Measurements from ENCODE around the gene TSPAN2. TPM values are rescaled to one million over a fixed set of nuclear protein-coding genes. Genes with fewer than 3 reads are reported as not detected.
A peak's percentile ranks its signal among the peaks of the same experiment; 100 is the strongest.

Gene TSPAN2
- polyA plus RNA-seq, 3 donors, result 3.5 to 20.6 (median 16.7) TPM

GRCh38 chr1:115056395-115056798 is 32.9 kb downstream of the TSPAN2 start:
- Histone ChIP-seq H4K20me1 (ENCODE audit: insufficient read depth, low read length) (no peaks in the 10 kb centered on the region), H3K4me3 (replicated peaks in 1 of 3; ENCODE audit: low read depth in 2 of 3, low read length in 3 of 3) (no peak overlapping the region), H3K36me3 (replicated peaks in 1 of 2; ENCODE audit: control insufficient read depth in 1 of 2, insufficient read depth in 2 of 2, low read length in 2 of 2) (peaks cover 2 to 27% of the 10 kb centered on the region in 2 donors), H3K79me2 (ENCODE audit: insufficient read depth, low read length) (no peaks in the 10 kb centered on the region), H3K27me3 (ENCODE audit: control insufficient read depth in 2 of 2, insufficient read depth in 2 of 2, low read length in 2 of 2) (no peaks in the 10 kb centered on the region), H3K4me1 (ENCODE audit: control insufficient read depth in 1 of 2, insufficient read depth in 2 of 2, low read length in 2 of 2) (peaks cover 9 to 17% of the 10 kb centered on the region in 2 donors), H3K9ac (ENCODE audit: insufficient read depth, low read length, poor library complexity, severe bottlenecking) (no peak overlapping the region), H3K9me3 (replicated peaks in 1 of 2; ENCODE audit: control insufficient read depth in 1 of 2, insufficient read depth in 1 of 2, low read length in 2 of 2) (no peaks in the 10 kb centered on the region), H3K27ac (ENCODE audit: low read depth in 1 of 2, low read length in 2 of 2) (peak overlapping the region in 1 of 2 donors; percentile 46), H2AFZ (ENCODE audit: insufficient read depth, low read depth, low read length, poor library complexity, severe bottlenecking) (peak overlapping the region; percentile 41), H3K4me2 (replicated peaks; ENCODE audit: extremely low read depth, low read length, poor library complexity, severe bottlenecking) (no peak overlapping the region)
- peaks cover 6% of the 10 kb centered on the region for H3K4me1 Mint-ChIP-seq
- H3K36me3 Mint-ChIP-seq, result peaks cover 10 to 16% of the 10 kb centered on the region in 2 donors
- H3K9me3 Mint-ChIP-seq, result no peaks in the 10 kb centered on the region
- TF ChIP-seq CTCF (IDR thresholded peaks at IDR 0.05), result no peak
- peak; percentile 42 to 65 (median 46) for DNase-seq
- no peak overlapping the region for H3K4me3 Mint-ChIP-seq
- H3K27ac Mint-ChIP-seq, result no peak overlapping the region
- intact Hi-C loops (cut with micrococcal nuclease), result loop anchor here in 1 of 2 donors (10.0 kb wide), 1 partner anchor 72 kb away; no protein-coding TSS in a partner anchor
- no peaks in the 10 kb centered on the region for H3K27me3 Mint-ChIP-seq (ENCODE audit: low read depth in 3 of 3)
- 28% methylated on average over 9 of the region's 9 CpGs for WGBS (ENCODE audit: insufficient coverage)

- peaks cover 30 to 32% of the 10 kb centered on the region in 2 donors for H3K36me3 Mint-ChIP-seq
- no peak overlapping the region for H3K27ac Mint-ChIP-seq
- intact Hi-C loops (cut with micrococcal nuclease), result loop anchor here in 1 of 2 donors (10.0 kb wide), 1 partner anchor 68 kb away; no protein-coding TSS in a partner anchor
- Histone ChIP-seq H3K4me2 (replicated peaks; ENCODE audit: extremely low read depth, low read length, poor library complexity, severe bottlenecking) (no peak overlapping the region), H3K4me1 (ENCODE audit: control insufficient read depth in 1 of 2, insufficient read depth in 2 of 2, low read length in 2 of 2) (peaks cover 7 to 18% of the 10 kb centered on the region in 2 donors), H3K79me2 (ENCODE audit: insufficient read depth, low read length) (no peaks in the 10 kb centered on the region), H3K27me3 (ENCODE audit: control insufficient read depth in 2 of 2, insufficient read depth in 2 of 2, low read length in 2 of 2) (no peaks in the 10 kb centered on the region), H3K9me3 (replicated peaks in 1 of 2; ENCODE audit: control insufficient read depth in 1 of 2, insufficient read depth in 1 of 2, low read length in 2 of 2) (no peaks in the 10 kb centered on the region), H3K36me3 (replicated peaks in 1 of 2; ENCODE audit: control insufficient read depth in 1 of 2, insufficient read depth in 2 of 2, low read length in 2 of 2) (peaks cover 8 to 40% of the 10 kb centered on the region in 2 donors), H3K4me3 (replicated peaks in 1 of 3; ENCODE audit: low read depth in 2 of 3, low read length in 3 of 3) (no peak overlapping the region), H3K9ac (ENCODE audit: insufficient read depth, low read length, poor library complexity, severe bottlenecking) (no peak overlapping the region), H4K20me1 (ENCODE audit: insufficient read depth, low read length) (no peaks in the 10 kb centered on the region), H3K27ac (ENCODE audit: low read depth in 1 of 2, low read length in 2 of 2) (no peak overlapping the region), H2AFZ (ENCODE audit: insufficient read depth, low read depth, low read length, poor library complexity, severe bottlenecking) (peak overlapping the region; percentile 39)
- DNase-seq, result peak; percentile 29 to 64 (median 43)
- H3K9me3 Mint-ChIP-seq, result no peaks in the 10 kb centered on the region
- WGBS (ENCODE audit: insufficient coverage), result 81% methylated on average over 5 of the region's 9 CpGs
- peak; percentile 93 for TF ChIP-seq CTCF (IDR thresholded peaks at IDR 0.05)
- H3K4me1 Mint-ChIP-seq, result peaks cover 2% of the 10 kb centered on the region
- no peak overlapping the region for H3K4me3 Mint-ChIP-seq
- no peaks in the 10 kb centered on the region for H3K27me3 Mint-ChIP-seq (ENCODE audit: low read depth in 3 of 3)
Measured at GRCh38 chr1:115052454-115053083, 36.7 kb downstream of the TSPAN2 start.

Measured in CD14-positive monocyte (primary cell).